Activated CD8-positive, alpha-beta memory T cell treated with anti-CD3 and anti-CD28 coated beads for 4 hours (primary cell): ENCODE data around the gene INSL3.
A peak's percentile ranks its signal among the peaks of the same experiment; 100 is the strongest.
"Not testable (repeated sequence)": the region's sequence is repeated elsewhere in the genome, so short reads cannot be mapped to it uniquely, and the experiment has no call there.

Experiments
- DNase-seq, 2 donors: peaks; one replicate each; pipeline ENCODE4 v3.0.0-alpha.2; 2020; ENCODE audit warnings: low read depth in 2 of 2

Gene INSL3

GRCh38 chr19:17784201-17785008, 36.9 kb downstream of the INSL3 start:
- DNase-seq: peak; percentile 32 to 43

GRCh38 chr19:17783721-17784120, 37.6 kb downstream of the INSL3 start:
- not testable (repeated sequence) for DNase-seq

- DNase-seq: no peak
Measured at GRCh38 chr19:17780781-17781180, 40.5 kb downstream of the INSL3 start.

GRCh38 chr19:17778968-17779929, 42.1 kb downstream of the INSL3 start:
- no peak for DNase-seq

GRCh38 chr19:17778251-17778967, 42.9 kb downstream of the INSL3 start:
- no peak for DNase-seq

GRCh38 chr19:17777840-17778239, 43.5 kb downstream of the INSL3 start:
- DNase-seq: not testable (repeated sequence)

- no peak for DNase-seq
Measured at GRCh38 chr19:17775991-17776803, 45.1 kb downstream of the INSL3 start.

- DNase-seq: no peak
Measured at GRCh38 chr19:17775245-17775927, 45.9 kb downstream of the INSL3 start.

- DNase-seq: no peak
Measured at GRCh38 chr19:17772172-17772571, 49.1 kb downstream of the INSL3 start.

GRCh38 chr19:17770613-17771012, 50.7 kb downstream of the INSL3 start:
- DNase-seq: no peak

GRCh38 chr19:17767559-17767958, 53.8 kb downstream of the INSL3 start:
- no peak for DNase-seq

- DNase-seq: no peak
Measured at GRCh38 chr19:17766543-17767131, 54.7 kb downstream of the INSL3 start.
